PC-9 (cell line): ENCODE data around the gene CCKAR.

Experiments
- EZH2 ChIP-seq: fragments of 200-600 bp; sonication (generic); IDR thresholded peaks from 2 replicates; pipeline ENCODE4 v1.8.0; 2017; ENCODE audit warnings: antibody characterized with exemption, low read depth
- TF ChIP-seq, protein P1 (sequence below): fragments of 200-600 bp; sonication (generic); conservative IDR thresholded peaks from 2 replicates; pipeline ENCODE4 v1.6.1; 2017; ENCODE audit warnings: mixed run types, antibody characterized with exemption, mild to moderate bottlenecking, moderate library complexity

DNA sequence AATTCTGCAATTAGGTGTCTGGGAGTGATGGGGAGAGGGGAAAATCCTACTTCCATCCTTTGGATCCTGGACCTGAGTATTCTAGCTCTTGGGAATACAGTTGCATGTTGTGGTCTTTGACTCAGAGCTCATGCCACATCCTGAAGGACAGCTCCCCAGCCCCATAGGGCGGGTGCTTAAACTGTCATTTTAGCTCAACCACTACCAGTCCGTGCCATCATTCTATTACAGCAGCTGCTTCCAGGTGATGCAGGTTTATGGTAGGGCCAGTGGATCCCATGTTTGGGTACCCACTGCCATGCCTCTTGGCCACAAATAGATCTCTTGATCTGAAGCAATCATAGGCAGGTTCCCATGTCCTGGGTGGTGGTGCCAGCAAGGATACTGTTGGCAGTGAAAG, 34.7 kb downstream of the CCKAR start:
- TF ChIP-seq, protein P1, sequence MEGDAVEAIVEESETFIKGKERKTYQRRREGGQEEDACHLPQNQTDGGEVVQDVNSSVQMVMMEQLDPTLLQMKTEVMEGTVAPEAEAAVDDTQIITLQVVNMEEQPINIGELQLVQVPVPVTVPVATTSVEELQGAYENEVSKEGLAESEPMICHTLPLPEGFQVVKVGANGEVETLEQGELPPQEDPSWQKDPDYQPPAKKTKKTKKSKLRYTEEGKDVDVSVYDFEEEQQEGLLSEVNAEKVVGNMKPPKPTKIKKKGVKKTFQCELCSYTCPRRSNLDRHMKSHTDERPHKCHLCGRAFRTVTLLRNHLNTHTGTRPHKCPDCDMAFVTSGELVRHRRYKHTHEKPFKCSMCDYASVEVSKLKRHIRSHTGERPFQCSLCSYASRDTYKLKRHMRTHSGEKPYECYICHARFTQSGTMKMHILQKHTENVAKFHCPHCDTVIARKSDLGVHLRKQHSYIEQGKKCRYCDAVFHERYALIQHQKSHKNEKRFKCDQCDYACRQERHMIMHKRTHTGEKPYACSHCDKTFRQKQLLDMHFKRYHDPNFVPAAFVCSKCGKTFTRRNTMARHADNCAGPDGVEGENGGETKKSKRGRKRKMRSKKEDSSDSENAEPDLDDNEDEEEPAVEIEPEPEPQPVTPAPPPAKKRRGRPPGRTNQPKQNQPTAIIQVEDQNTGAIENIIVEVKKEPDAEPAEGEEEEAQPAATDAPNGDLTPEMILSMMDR, result no peak
- TF ChIP-seq EZH2, result no peak
